Measurements from ENCODE around the gene MRPL2.

The MRPL2 gene

GRCh38 chr6:43052225-43052841 is 6.9 kb downstream of the MRPL2 start:
- Histone ChIP-seq H4K8ac (ENCODE audit: low read depth, low read length) (no peak overlapping the region), H2BK15ac (ENCODE audit: low read length) (no peak overlapping the region), H2BK120ac (ENCODE audit: low read depth, low read length) (no peak overlapping the region), H4K91ac (ENCODE audit: low read depth, low read length, poor library complexity) (no peak overlapping the region), H3K79me1 (ENCODE audit: low read depth, low read length) (peaks cover 3% of the 10 kb centered on the region), H3K27ac (replicated peaks; ENCODE audit: low read length) (no peak overlapping the region), H3K27me3 (ENCODE audit: control insufficient read depth in 3 of 3, insufficient read depth in 3 of 3, low read depth in 1 of 3, low read length in 3 of 3) (no peaks in the 10 kb centered on the region), H2BK5ac (ENCODE audit: low read length) (no peak overlapping the region), H3K4ac (ENCODE audit: low read length) (no peak overlapping the region), H3K18ac (ENCODE audit: low read length) (no peak overlapping the region), H2AK5ac (ENCODE audit: low read depth, low read length) (peak overlapping the region; percentile 91), H2BK12ac (ENCODE audit: low read length) (no peak overlapping the region), H3K4me1 (ENCODE audit: control insufficient read depth in 2 of 2, insufficient read depth in 1 of 2, low read depth in 1 of 2, low read length in 2 of 2) (peaks cover 4 to 6% of the 10 kb centered on the region in 2 donors), H3K4me2 (ENCODE audit: insufficient read depth, low read length, poor library complexity, severe bottlenecking) (no peak overlapping the region), H2AFZ (ENCODE audit: low read length) (no peak overlapping the region), H3K4me3 (ENCODE audit: low read length in 2 of 2) (peak overlapping the region in 1 of 2 donors; percentile 87), H3K9ac (ENCODE audit: low read depth, low read length, poor library complexity) (peak overlapping the region; percentile 98), H3K36me3 (replicated peaks in 1 of 2; ENCODE audit: control insufficient read depth in 2 of 2, insufficient read depth in 2 of 2, low read length in 2 of 2) (peaks cover 34 to 68% of the 10 kb centered on the region in 2 donors), H3K14ac (ENCODE audit: low read length) (no peak overlapping the region), H3K23ac (ENCODE audit: low read depth, low read length, poor library complexity) (peak overlapping the region; percentile 28), H3K9me3 (replicated peaks in 1 of 2; ENCODE audit: control insufficient read depth in 2 of 2, insufficient read depth in 1 of 2, low read depth in 1 of 2, low read length in 2 of 2) (no peaks in the 10 kb centered on the region)
- WGBS, 2 donors (ENCODE audit: extremely low coverage in 2 of 2, insufficient read length in 2 of 2, insufficient replicate concordance in 1 of 2): no CpG with 5 or more reads among the region's 19 CpGs
- no peak for DNase-seq (ENCODE audit: low spot score)

DNA sequence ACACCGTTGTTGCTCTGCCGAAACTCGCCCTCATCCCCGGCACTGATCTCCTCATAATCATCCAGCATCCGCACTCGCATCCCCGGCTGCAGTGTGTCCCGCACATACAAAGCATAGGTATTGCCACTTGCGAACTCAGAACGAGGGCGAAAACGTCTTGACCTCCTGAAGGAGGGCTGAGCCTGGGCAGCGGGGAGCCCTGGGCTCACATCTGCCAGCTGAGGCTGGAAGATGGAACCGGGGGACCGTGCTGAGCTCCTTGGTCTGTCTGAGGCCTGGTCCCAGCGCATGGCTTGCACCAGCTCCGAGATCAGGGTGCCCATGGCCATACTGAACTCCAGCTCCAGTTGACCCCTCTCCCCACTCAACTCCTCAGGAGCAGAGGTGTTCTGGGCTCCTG is 8.3 kb downstream of the MRPL2 start:
- Histone ChIP-seq H3K14ac (ENCODE audit: low read length) (no peak overlapping the region), H4K8ac (ENCODE audit: low read depth, low read length) (no peak overlapping the region), H3K9me3 (replicated peaks in 1 of 2; ENCODE audit: control insufficient read depth in 2 of 2, insufficient read depth in 1 of 2, low read depth in 1 of 2, low read length in 2 of 2) (no peaks in the 10 kb centered on the region), H3K4me1 (ENCODE audit: control insufficient read depth in 2 of 2, insufficient read depth in 1 of 2, low read depth in 1 of 2, low read length in 2 of 2) (peaks cover 4 to 6% of the 10 kb centered on the region in 2 donors), H2AFZ (ENCODE audit: low read length) (no peak overlapping the region), H3K27me3 (ENCODE audit: control insufficient read depth in 3 of 3, insufficient read depth in 3 of 3, low read depth in 1 of 3, low read length in 3 of 3) (no peaks in the 10 kb centered on the region), H3K9ac (ENCODE audit: low read depth, low read length, poor library complexity) (no peak overlapping the region), H3K4me3 (ENCODE audit: low read length in 2 of 2) (no peak overlapping the region), H2BK15ac (ENCODE audit: low read length) (no peak overlapping the region), H3K79me1 (ENCODE audit: low read depth, low read length) (peaks cover 3% of the 10 kb centered on the region), H2BK120ac (ENCODE audit: low read depth, low read length) (no peak overlapping the region), H2BK5ac (ENCODE audit: low read length) (no peak overlapping the region), H2AK5ac (ENCODE audit: low read depth, low read length) (no peak overlapping the region), H3K18ac (ENCODE audit: low read length) (no peak overlapping the region), H3K36me3 (replicated peaks in 1 of 2; ENCODE audit: control insufficient read depth in 2 of 2, insufficient read depth in 2 of 2, low read length in 2 of 2) (peaks cover 44 to 75% of the 10 kb centered on the region in 2 donors), H3K23ac (ENCODE audit: low read depth, low read length, poor library complexity) (no peak overlapping the region), H4K91ac (ENCODE audit: low read depth, low read length, poor library complexity) (no peak overlapping the region), H2BK12ac (ENCODE audit: low read length) (no peak overlapping the region), H3K4ac (ENCODE audit: low read length) (no peak overlapping the region), H3K27ac (replicated peaks; ENCODE audit: low read length) (no peak overlapping the region), H3K4me2 (ENCODE audit: insufficient read depth, low read length, poor library complexity, severe bottlenecking) (no peak overlapping the region)
- no CpG with 5 or more reads among the region's 17 CpGs for WGBS, 2 donors (ENCODE audit: extremely low coverage in 2 of 2, insufficient read length in 2 of 2, insufficient replicate concordance in 1 of 2)
- DNase-seq (ENCODE audit: low spot score): no peak

GRCh38 chr6:43047998-43048397 is 11.2 kb downstream of the MRPL2 start:
- Histone ChIP-seq H3K4ac (ENCODE audit: low read length) (no peak overlapping the region), H2BK12ac (ENCODE audit: low read length) (no peak overlapping the region), H2AFZ (ENCODE audit: low read length) (no peak overlapping the region), H3K9me3 (replicated peaks in 1 of 2; ENCODE audit: control insufficient read depth in 2 of 2, insufficient read depth in 1 of 2, low read depth in 1 of 2, low read length in 2 of 2) (peaks cover 0 to 4% of the 10 kb centered on the region in 2 donors), H3K27me3 (ENCODE audit: control insufficient read depth in 3 of 3, insufficient read depth in 3 of 3, low read depth in 1 of 3, low read length in 3 of 3) (no peaks in the 10 kb centered on the region), H3K36me3 (replicated peaks in 1 of 2; ENCODE audit: control insufficient read depth in 2 of 2, insufficient read depth in 2 of 2, low read length in 2 of 2) (peaks cover 55 to 87% of the 10 kb centered on the region in 2 donors), H3K18ac (ENCODE audit: low read length) (no peak overlapping the region), H2BK5ac (ENCODE audit: low read length) (no peak overlapping the region), H3K4me2 (ENCODE audit: insufficient read depth, low read length, poor library complexity, severe bottlenecking) (no peak overlapping the region), H3K4me3 (ENCODE audit: low read length in 2 of 2) (no peak overlapping the region), H3K9ac (ENCODE audit: low read depth, low read length, poor library complexity) (no peak overlapping the region), H2BK120ac (ENCODE audit: low read depth, low read length) (no peak overlapping the region), H4K8ac (ENCODE audit: low read depth, low read length) (no peak overlapping the region), H3K23ac (ENCODE audit: low read depth, low read length, poor library complexity) (peak overlapping the region; percentile 59), H3K27ac (replicated peaks; ENCODE audit: low read length) (no peak overlapping the region), H3K4me1 (ENCODE audit: control insufficient read depth in 2 of 2, insufficient read depth in 1 of 2, low read depth in 1 of 2, low read length in 2 of 2) (peaks cover 1 to 5% of the 10 kb centered on the region in 2 donors), H4K91ac (ENCODE audit: low read depth, low read length, poor library complexity) (no peak overlapping the region), H2AK5ac (ENCODE audit: low read depth, low read length) (no peak overlapping the region), H3K79me1 (ENCODE audit: low read depth, low read length) (peaks cover 3% of the 10 kb centered on the region), H2BK15ac (ENCODE audit: low read length) (no peak overlapping the region), H3K14ac (ENCODE audit: low read length) (no peak overlapping the region)
- no peak for DNase-seq (ENCODE audit: low spot score)
- WGBS, 2 donors (ENCODE audit: extremely low coverage in 2 of 2, insufficient read length in 2 of 2, insufficient replicate concordance in 1 of 2): no CpG with 5 or more reads among the region's 7 CpGs

DNA sequence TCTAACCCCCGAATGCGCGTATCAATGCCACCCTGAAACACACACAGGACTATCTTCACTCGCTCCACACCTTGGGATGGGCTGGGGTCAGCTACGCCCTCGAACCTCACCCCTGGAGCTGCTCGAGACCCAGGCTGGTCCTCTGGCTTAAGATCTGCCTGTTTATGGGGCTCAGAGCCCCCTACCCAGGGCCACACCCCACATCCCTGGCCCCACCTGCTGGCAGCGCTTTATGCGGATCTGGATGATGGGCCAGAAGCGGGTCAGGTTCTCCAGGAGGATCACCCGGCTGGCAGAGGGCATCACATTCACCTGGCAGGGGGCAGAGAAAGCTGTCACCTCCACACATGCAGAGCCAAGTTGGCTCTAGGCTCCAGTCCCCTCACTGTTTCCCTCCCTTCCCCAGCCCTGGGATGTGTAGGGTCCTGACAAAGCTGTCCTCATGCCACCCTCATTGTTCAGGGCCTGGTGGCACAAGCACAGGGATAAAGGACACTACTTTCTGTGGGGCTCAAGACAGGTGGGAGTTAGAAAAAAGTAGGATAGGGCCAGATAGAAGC is 13.8 kb downstream of the MRPL2 start:
- Histone ChIP-seq H2BK5ac (ENCODE audit: low read length) (no peak overlapping the region), H3K18ac (ENCODE audit: low read length) (no peak overlapping the region), H4K8ac (ENCODE audit: low read depth, low read length) (no peak overlapping the region), H3K36me3 (replicated peaks in 1 of 2; ENCODE audit: control insufficient read depth in 2 of 2, insufficient read depth in 2 of 2, low read length in 2 of 2) (peaks cover 57 to 88% of the 10 kb centered on the region in 2 donors), H3K14ac (ENCODE audit: low read length) (no peak overlapping the region), H3K4me1 (ENCODE audit: control insufficient read depth in 2 of 2, insufficient read depth in 1 of 2, low read depth in 1 of 2, low read length in 2 of 2) (no peaks in the 10 kb centered on the region), H3K4me2 (ENCODE audit: insufficient read depth, low read length, poor library complexity, severe bottlenecking) (no peak overlapping the region), H3K79me1 (ENCODE audit: low read depth, low read length) (no peaks in the 10 kb centered on the region), H2AK5ac (ENCODE audit: low read depth, low read length) (no peak overlapping the region), H3K27ac (replicated peaks; ENCODE audit: low read length) (no peak overlapping the region), H3K4ac (ENCODE audit: low read length) (no peak overlapping the region), H2BK120ac (ENCODE audit: low read depth, low read length) (no peak overlapping the region), H2BK15ac (ENCODE audit: low read length) (no peak overlapping the region), H2AFZ (ENCODE audit: low read length) (no peak overlapping the region), H3K23ac (ENCODE audit: low read depth, low read length, poor library complexity) (no peak overlapping the region), H4K91ac (ENCODE audit: low read depth, low read length, poor library complexity) (no peak overlapping the region), H3K4me3 (ENCODE audit: low read length in 2 of 2) (no peak overlapping the region), H3K27me3 (ENCODE audit: control insufficient read depth in 3 of 3, insufficient read depth in 3 of 3, low read depth in 1 of 3, low read length in 3 of 3) (no peaks in the 10 kb centered on the region), H3K9me3 (replicated peaks in 1 of 2; ENCODE audit: control insufficient read depth in 2 of 2, insufficient read depth in 1 of 2, low read depth in 1 of 2, low read length in 2 of 2) (peaks cover 0 to 5% of the 10 kb centered on the region in 2 donors), H3K9ac (ENCODE audit: low read depth, low read length, poor library complexity) (no peak overlapping the region), H2BK12ac (ENCODE audit: low read length) (peak overlapping the region; percentile 19)
- no CpG with 5 or more reads among the region's 11 CpGs for WGBS, 2 donors (ENCODE audit: extremely low coverage in 2 of 2, insufficient read length in 2 of 2, insufficient replicate concordance in 1 of 2)
- DNase-seq (ENCODE audit: low spot score): no peak

Measured in neuronal stem cell (in vitro differentiated cells).